HG02588 (cell line): ENCODE data around the gene TNFRSF18.

Experiments used
- ATAC-seq: cut with Tn5 transposase; IDR thresholded peaks from one replicate; pipeline ENCODE4 v1.9.1; 2021; ENCODE audit warnings: mild to moderate bottlenecking, moderate library complexity; ENCODE audit not compliant: unreplicated experiment

Gene TNFRSF18

DNA sequence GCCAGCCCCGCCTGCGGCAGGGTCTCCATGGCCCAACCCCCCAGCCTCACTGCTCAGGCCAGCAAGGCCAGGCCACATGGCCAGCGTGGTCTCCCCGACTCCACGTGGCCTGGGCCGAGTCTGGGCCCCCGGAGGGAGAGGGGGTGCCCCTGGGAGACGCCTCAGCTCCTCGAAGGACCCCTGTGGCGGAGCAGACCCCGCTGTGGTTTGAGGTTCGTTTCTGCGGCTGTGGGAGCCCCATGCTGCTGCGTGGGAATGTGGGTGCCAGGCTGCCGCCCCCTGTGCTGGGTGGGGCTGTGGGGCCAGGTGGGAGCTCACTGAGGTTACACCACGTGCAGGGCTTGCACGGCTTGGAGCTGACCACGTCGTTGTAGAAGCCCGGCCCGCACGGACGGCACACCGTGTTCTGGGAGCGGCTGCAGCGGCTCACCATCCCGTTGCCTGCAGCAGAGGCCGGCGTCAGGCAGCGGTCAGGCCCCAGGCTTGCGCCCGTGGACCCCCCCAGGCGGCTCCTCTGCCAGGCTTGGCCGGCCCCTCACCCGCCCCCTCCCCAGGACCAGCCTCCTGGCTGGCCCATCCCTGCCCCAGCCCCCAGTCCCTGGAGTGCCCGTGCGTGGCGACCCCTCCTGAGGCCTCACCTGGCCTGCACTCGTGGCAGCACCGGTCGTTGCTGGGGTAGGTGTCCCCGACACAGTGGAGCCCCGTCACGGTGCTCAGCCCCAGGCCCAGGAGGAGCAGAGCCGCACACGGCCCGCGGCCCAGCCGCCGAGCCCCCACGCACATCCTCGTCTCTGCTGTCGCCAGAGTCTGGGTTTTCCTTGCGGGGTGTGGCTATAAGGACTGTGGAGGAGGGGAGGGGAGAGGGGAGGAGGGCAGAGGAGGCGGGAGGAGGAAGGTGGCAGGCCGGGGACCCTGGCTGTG, 7.2 kb upstream of the TNFRSF18 start, which contains the start of gene TNFRSF4:
TNFRSF4 (minus strand) TSS at position 809 of the 921 bp plus-strand sequence; CDS start at position 783, 26 bp downstream.
- no peak for ATAC-seq

DNA sequence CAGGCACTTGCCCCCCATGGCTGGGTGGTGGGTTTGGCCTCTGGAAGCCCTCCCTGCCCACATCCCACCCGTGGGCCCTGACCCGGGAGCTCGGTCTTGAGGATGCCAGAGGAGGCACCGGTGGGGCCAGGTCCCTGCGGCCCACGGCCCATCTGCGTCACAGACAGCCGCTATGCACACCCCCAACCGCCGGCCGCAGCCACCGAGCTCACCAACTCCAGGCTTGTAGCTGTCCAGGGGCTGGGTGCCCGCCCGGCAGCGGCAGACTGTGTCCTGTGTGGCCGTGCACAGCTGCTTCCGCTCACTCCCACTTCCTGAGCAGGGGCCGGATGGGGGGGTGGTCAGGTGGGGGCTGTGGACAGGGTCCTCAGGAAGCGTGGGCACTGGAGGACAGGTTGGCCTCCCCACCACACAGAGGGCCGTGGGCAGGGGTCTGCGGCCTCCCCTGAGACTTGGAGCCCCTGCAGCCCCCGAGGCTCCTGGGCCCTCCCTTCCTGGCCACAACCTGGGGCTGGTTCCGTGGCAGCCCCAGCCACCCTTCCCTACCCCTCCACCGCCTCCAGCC, 6.5 kb upstream of the TNFRSF18 start:
- ATAC-seq, result no peak

DNA sequence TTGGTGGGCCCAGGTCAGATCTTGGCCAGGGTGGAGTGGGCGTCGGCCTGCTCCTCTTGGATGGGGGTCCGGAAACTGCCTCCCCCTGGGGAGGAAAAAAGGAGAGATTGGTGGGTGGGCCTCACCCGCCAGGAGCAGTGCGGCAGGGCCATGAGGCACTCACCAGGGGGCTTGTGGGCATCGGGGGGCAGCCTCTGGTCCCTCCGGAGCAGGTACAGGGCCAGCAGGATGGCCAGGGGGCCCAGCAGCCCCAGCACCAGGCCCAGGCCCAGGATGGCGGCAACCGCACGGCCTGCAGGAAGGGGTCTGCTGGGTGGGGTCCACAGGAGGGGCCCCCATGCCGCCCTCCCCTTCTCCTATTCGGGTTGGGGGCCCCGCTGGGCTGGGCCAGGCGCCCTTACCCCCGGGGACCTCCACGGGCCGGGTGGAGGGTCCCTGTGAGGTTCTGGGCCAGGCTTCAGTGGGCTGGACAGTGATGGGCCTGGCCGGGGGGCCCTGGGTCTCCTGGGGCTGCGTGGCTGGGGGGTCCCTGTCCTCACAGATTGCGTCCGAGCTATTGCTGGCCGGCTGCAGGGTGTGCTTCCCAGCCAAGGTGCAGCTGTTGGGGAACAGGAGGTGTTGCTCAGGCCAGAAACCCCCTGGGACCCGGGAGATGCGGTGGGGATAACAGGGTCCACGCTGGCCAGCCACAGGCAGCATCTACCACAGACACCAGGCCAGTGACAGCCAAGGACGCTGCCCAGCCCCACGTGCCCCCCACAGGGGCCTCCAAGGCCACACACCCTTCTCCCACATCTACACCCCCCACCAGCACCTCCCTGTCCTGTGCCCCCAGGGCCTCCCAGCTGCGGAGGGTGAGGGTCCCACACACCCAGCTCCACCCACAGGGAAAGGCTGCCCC, 5.4 kb upstream of the TNFRSF18 start:
- ATAC-seq, result no peak

DNA sequence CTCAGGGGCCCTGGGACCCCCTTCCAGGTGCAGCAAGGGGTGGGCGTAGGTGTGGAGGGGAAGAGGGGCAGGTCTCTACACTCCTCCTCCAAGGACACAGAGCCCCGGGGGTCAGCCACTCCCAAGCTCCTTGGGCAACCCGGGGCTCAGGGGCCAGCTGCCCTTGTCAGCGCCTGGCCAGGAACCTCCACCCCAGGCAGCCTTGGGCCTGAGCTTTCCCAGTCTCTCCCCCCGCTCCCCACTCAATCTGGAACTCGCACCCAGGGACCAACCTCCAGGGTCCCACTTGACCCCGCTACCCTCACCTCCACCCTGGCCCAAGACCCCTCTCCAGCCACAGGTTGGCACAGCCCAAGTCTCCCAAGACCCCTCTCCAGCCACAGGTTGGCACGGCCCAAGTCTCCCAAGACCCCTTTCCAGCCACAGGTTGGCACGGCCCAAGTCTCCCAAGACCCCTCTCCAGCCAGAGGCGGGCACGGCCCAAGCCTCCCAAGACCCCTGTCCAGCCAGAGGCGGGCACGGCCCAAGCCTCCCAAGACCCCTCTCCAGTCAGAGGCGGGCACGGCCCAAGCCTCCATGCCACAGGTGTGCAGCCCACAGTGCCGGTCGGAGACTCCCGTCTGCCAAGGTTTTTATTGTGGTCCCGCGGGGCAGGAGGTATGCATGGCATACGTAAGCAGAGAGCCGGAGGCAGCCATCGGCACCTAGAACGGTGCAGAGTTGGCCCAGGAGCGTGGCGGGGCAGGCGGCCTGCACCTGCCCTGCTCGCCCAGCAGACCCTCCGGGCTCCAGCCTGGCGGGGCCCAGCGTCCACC, 4.5 kb upstream of the TNFRSF18 start:
- ATAC-seq, result no peak

DNA sequence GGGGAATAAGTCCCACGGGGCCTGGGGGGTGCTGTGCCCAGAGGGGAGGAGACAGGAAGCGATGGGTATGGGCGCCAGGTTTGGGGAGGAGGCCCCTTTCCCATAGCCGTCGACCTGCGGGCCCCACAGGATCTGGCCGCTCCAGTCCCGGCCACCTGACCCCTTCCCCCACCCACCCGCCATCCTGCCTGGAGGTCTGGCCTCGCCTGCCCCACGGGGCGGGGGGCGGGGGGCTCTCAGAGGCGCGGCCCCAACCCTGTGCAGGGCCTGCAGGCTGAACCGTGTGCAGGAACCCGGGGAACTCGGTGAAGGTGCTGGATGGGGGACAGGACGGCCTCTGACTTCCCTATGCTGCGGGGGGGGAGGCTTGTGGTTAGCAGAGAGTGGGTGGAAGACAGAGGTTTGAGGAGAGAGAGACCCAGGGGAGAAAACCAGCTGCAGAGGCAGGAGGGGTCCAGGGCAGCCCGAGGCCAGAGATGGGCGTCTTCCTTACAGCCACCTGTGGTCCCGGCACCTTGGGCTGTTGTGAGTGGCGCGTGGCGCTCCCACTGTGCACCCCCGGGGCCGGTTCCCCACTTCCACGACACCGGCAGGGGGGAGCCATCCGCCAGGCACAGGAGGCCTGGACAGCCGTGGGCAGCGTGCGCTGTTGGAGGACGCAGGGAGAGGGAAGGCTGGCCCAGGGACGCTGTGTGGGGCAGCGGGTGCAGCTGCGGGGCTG, 2.5 kb upstream of the TNFRSF18 start:
- no peak for ATAC-seq

DNA sequence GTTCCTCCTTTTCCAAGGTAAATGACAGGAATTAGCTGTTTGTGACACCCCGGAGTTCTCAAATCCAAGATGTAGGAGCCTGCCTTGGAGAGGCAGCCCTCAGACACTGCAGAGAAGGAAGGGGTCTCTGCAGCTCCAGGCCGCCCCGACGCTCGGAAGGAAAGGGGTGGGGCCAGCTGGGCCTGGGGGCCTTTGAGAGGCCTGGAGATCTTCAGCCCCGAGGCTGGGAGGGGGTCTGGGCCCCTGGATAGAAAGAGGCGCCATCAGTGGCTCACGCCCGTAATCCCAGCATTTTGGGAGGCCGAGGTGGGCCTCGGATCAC, 1.1 kb upstream of the TNFRSF18 start:
- no peak for ATAC-seq

DNA sequence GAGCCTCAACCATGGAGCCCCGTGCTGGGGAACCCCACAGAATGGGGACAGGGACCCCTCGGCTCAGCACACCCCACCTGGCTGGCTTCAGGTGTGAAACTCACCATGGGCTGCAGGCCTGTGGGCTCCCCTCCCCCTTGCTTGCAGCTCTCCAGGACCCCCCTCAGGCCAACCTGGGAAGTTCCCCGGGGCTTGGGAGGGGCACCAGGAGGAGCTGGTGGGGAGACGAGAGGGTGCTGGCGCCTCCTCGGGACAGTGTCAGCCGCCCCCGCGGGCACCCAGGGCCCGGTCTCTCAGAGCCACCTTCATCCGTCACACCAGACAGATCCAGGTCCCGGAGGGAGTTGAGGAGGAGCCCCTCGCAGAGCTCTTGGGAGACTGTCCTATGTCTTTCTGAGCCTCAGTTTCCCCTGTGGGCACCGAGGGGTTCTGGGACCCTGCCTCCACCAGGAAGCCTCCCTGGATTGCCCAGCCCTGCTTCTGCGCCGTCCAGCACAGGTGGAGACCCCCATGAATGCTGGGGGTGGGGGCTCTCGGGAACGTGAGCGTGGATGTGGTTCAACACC, 657 bp upstream of the TNFRSF18 start:
- ATAC-seq, result no peak

DNA sequence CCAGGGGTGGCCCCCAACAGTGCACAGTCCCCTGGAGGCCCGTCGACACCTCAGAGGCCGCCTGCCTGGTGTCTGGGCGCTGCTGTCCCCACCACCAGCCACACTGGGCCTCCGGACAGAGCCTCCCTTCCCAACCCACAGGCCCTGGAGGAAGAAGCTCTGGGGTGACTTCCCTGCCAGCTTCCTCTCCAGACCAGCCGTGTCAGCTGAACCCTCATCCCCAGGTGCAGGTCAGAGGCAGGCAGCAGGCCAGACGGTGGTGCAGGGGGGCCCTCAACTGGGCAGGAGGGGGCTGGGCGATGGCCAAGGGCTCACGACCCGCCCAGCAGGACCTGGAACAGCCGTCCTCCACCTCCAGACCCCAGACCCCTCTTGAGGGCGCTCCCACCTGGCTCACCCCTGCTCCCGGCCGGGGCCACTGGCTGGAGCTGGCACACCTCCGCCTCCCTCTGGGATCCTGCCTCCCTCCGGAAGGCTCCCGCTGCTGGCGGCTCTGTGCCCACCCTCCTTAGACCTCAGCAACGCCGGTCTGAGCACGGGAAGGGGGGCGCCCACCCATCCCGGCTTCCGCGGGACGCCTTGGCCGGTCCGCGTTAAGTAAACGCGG, 520 bp downstream of the TNFRSF18 start:
- ATAC-seq, result no peak

DNA sequence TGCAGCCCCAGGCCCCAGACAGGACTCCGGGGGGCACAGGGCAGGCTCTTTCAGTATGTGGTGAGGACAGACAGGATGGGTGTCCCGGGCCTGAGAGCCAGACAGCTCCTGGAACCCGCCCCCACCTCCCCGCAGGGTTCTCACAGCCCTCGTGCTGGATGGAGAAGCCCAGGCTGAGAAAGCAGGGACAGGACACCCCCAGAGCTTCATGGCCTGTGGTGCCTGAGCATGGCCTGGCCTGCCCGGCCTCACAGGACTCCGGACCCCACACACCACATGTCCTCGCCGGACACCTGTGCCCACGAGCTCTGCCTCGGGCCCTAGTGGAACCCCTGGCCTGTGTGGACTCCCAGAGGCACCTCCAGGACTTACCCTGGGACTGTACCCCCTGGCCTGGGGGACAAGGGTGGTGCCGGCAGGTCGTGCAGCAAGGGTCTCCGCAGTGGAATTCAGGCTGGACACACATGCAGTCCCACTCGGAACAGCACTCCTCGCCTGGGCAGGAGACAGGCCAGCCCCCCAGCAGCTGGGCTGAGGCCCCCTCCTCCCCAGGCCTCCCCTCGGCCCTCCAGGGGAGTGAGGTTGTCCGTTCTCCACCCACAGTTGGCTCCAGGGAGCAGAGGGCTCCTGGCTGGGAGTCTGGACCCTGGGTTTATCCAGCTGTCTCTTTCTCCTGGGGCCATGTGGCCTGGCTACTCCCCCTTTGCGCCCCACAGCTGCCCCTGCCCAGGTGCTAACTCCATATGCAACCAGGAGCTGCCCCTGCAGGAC, 1.2 kb downstream of the TNFRSF18 start:
- no peak for ATAC-seq

DNA sequence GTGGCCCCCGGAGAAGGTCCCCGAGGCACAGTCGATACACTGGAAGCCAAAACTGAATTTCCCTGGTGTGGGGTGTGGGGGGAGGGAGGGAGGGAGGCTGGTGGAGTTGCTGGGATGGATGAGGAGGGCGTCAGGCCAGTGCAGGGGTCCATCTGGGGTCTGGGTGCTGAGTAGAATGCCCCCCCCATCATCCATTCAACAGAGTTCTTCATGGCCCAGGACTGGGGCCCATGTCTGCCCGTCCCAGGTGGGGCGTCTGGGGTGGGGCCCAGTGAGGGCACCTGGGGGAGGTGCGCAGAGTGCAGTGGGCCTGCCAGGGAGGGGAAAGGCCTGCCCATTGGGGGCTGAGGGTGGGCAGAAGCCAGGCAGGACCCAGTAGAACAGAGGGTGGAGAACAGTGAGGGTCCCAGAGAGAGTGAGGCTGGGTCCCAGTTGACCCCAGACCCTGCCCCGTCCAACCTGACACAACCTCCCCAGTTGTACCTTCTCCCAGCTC, 1.9 kb downstream of the TNFRSF18 start:
- no peak for ATAC-seq

DNA sequence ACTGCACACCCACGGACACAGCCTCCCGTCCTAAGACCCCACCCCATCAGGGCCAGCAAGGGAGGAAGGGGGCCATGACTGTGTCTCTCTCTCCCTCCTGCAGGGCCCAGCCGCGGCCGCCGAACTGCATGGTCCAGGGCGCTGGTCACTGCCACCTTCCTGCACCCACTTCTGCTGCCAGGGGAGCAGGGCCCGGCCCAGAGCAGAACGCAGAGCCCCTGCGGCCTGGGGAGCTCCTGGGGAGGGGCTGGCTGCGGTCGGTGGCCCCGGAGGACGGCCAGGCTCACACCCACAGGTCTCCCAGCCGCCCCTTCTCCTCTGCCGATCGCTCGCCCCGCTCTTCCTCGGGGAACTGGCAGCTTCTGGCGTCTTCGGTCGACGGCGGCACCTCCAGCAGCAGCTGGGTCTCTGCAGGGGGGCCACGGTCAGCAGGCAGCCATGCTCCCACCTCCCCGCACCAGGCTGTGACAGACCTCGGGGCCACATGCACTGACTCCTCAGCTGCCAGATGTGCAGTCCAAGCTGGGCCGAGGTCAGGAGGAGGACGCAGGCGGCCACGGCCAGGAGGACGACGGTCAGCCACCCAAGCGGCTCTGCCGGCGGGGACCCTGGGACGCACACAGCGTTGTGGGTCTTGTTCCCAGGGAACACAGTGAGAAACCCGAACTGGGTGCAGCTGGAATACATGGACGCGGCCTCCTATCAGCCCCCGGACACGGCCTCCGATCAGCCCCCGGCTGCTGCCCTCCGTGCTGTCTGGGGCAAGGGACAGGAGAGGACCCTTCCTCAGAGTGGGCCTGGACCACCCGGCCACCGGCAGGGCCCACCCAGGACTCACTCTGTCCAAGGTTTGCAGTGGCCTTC, 2.6 kb downstream of the TNFRSF18 start:
- no peak for ATAC-seq

DNA sequence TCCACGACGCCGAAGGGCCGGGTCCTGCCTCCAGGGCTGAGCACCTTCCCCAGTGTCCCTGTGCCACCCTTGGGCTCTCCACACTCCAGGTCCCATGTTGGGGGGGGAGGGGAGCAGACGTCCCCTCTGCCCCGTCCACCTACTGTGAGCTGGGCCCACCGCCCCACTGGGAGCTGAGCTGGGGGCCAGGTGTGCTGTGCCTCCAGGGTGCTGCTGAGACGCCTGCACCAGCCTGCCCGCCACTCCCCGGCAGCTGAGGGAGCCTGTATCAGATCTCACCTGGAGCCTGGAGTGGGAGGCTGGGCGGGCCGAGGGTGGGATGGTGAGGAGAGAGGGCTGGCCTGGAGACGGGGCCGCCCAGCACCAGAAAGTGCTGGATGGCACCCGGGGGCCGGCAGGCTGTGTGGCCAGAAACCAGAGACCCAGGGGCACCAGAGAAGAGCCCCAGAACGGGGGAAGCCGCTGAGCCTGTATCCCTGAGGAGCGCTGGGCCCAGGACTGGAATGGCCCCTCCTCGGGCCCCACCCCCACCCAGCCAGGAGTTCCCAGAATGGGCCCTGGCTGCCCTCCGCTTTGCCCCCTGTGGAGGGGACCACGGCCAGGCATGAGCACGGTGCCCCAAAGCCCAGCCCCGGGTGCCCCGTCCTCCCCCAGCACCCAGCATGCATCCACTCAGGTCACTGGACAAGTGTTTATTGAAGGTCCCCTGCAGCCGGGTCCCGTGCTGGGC, 3.4 kb downstream of the TNFRSF18 start:
- no peak for ATAC-seq

DNA sequence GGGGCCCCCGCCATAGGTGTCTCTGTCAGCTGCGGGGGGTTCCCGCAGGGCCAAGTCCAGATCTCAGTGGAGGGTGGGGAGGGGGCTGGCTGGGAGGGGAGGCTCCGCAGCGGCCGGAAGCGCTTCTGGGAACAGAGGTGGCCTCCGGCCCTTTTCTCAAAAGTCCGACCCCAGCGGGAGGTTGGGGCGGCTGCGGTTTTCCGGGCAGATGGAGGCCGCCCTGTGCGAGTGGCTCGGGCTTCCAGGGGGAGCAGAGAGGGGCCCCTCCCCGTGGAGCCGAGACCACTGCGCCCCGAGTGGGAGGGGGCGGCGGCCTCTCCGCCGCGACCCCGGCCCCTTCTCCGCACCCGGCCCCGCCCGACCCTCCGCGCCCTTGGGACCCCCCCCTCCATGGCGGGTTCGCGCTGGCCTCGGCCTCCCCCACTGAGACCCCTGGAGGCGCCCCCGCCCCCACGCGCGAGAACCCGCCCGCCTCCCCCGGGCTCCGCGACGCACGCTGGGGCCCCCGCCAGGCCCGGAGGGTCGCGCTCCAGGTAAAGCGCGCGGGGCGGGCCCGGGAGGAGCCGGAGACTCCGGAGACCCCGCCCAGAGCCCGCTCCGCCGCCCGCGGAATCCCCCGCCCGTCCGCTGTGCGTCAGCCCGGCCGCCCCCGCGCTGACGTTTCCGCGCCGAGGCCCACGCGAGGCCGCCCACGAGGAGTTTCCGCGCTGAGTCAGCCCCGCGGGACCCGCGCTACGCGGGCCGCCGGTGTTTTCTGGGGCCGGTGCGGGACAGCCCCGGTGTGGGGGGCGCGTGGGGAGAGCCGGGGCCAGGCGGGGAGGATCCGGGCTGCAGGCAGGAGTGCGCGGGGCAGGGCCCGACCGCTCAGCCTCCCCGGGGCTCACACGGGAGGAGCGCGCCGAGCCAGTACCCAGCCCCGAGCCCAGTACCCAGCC, 5.2 kb downstream of the TNFRSF18 start:
- ATAC-seq, result peak; percentile 50

DNA sequence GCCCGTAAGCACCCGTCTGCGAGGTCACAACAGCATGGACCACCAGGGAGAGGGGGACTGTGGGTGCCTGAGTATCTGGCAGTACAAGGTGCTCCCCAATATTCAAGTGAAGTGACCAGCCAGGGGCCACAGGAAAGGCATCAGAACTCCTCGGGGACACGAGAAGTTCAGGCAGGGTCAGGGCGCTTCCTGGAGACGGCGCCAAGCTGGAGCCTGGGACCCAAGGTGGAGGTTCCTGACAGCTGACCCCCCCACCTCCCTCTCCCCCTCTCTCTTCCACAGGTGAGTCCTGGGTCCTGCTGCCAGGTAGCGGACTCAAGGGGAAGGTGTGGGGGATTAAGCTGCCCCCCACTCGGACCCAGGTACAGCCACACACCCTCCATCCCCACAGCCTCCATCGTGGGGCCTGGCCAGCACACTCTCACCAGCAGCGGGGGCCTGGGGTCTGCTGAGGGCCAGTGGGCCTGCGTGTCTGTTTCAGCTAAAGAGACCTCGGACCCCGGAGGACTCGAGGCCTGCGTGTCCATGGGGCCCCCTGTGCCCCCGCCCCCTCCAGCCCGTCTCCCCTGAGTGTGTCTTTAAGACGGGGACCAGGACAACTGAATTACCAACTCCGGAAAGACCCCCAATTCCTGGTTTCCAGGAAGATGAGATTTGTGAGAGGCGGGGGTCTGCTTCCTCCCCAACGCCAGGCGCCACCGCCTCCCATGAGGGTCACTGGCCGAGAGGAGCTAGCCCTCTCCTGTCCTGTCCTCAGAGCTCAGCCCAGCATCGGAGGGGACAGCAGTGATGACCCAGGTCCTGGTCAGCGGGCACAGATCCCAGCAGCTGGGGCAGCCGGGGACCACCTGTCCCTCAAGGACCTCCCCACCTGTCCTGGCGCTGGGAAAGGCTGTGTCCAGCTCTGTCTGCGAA, 6.2 kb downstream of the TNFRSF18 start:
- ATAC-seq, result no peak
